ENCODE data around the gene ENPP5. TPM values are rescaled to one million over a fixed set of nuclear protein-coding genes. Genes with fewer than 3 reads are reported as not detected.
A peak's percentile ranks its signal among the peaks of the same experiment; 100 is the strongest.

Gene ENPP5
- total RNA-seq, 2 donors from 2014 or later = 5.6 to 8.8 TPM

DNA sequence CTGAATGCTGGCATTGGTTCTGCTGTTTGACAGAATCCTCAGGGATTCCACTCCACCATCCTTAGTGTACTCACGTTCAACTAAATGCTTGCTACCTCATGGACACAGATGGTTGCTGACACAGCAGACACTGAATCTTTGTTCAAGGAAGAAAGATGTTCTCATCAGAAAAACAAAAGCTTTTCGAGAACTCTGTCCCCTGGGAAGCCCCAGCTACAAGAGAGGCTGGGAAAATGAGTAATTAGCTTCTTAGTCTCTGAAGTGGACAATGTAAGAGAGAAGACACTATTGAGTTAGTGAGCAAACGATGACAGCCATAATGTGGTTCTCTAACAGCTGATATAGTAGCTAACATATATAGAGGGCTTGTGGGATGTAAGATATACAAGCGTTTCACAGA lies 30.9 kb upstream of the ENPP5 start:
- DNase-seq = no peak
- WGBS, 2 donors = 87 to 89% methylated on average over 4 of the region's 4 CpGs
- ATAC-seq = no peak

DNA sequence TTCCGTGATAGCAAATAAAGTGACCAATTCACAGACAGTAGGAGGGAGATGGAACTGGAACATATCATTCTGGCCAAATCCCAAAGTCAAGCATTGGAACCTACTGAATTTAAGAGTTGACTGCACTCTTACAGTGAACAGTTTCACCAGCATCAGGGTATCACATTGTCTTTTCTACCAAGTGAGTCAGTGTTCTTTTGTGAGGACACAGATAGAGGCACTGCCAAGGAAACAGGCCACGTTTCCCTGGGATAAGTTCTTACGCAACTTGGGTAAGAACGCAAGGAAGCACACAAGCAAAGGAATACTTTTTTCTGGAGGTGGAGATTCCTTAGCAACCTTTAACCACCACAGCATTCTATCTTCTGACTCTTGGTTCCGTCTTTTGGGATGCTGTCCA lies 28.6 kb upstream of the ENPP5 start:
- TF ChIP-seq CTCF (IDR thresholded peaks at IDR 0.05) (no peak), POLR2A (IDR thresholded peaks at IDR 0.05) (no peak)
- DNase-seq = peak in 2 of 4 donors; percentile 29 to 36
- ATAC-seq = peak; percentile 68
- H3K36me3 ChIP-seq (replicated peaks in 1 of 2; ENCODE audit: insufficient read depth in 1 of 2, low read depth in 2 of 2) = no peaks in the 10 kb centered on the region
- no peak overlapping the region for H3K27ac ChIP-seq
- intact Hi-C loops (cut with DNase I) = no loop called here
- H3K4me1 ChIP-seq = peaks cover 9% of the 10 kb centered on the region
- H3K4me3 ChIP-seq = no peak overlapping the region
- H3K27me3 ChIP-seq = no peaks in the 10 kb centered on the region
- no peaks in the 10 kb centered on the region for H3K9me3 ChIP-seq
- 60 to 66% methylated on average over 5 of the region's 5 CpGs for WGBS, 2 donors

More for the DNA sequence above, 30.9 kb upstream of the ENPP5 start:
- intact Hi-C loops (cut with DNase I) = no loop called here
- Histone ChIP-seq H3K27me3 (no peaks in the 10 kb centered on the region), H3K4me1 (peaks cover 9% of the 10 kb centered on the region), H3K9me3 (no peaks in the 10 kb centered on the region), H3K4me3 (no peak overlapping the region), H3K27ac (no peak overlapping the region), H3K36me3 (replicated peaks in 1 of 2; ENCODE audit: insufficient read depth in 1 of 2, low read depth in 2 of 2) (no peaks in the 10 kb centered on the region)
- TF ChIP-seq CTCF (IDR thresholded peaks at IDR 0.05) = no peak

DNA sequence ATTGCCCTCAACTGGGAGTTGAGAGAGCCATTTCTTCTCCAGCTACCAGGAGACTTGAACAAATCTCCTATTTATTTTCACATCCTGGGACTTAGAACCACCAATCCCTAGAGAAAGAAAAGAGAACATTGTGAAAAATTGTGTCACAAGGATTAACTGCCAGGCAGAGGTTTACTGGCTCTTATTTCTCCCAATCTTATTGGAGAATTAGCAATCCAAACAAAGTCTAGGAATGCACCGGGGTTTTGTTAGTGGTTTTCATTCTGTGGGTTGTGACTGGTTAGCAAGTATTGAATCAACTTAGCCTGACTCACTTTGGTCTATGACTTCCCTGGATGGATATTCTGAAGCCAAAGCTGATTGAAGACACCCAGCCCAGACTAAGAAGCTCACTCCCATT lies 21.2 kb upstream of the ENPP5 start:
- no peak overlapping the region for H3K27ac ChIP-seq
- DNase-seq = no peak
- no peaks in the 10 kb centered on the region for H3K9me3 ChIP-seq
- H3K4me1 ChIP-seq = no peaks in the 10 kb centered on the region
- WGBS, 2 donors = 56 to 67% methylated on average over 1 of the region's 1 CpG
- no peaks in the 10 kb centered on the region for H3K36me3 ChIP-seq (replicated peaks in 1 of 2; ENCODE audit: insufficient read depth in 1 of 2, low read depth in 2 of 2)
- intact Hi-C loops (cut with DNase I) = no loop called here
- H3K27me3 ChIP-seq = no peaks in the 10 kb centered on the region
- H3K4me3 ChIP-seq = no peak overlapping the region
- no peak for ATAC-seq
- TF ChIP-seq CTCF (IDR thresholded peaks at IDR 0.05) (no peak), POLR2A (IDR thresholded peaks at IDR 0.05) (no peak)

- H3K36me3 ChIP-seq (replicated peaks in 1 of 2; ENCODE audit: insufficient read depth in 1 of 2, low read depth in 2 of 2) = no peaks in the 10 kb centered on the region
Observed at GRCh38 chr6:46190889-46191288, 20.1 kb upstream of the ENPP5 start.

More at GRCh38 chr6:46190889-46191288, 20.1 kb upstream of the ENPP5 start:
- Histone ChIP-seq H3K4me3 (no peak overlapping the region), H3K4me1 (no peaks in the 10 kb centered on the region), H3K27ac (no peak overlapping the region), H3K9me3 (no peaks in the 10 kb centered on the region), H3K27me3 (no peaks in the 10 kb centered on the region)
- TF ChIP-seq CTCF (IDR thresholded peaks at IDR 0.05) = no peak
- no peak for TF ChIP-seq POLR2A (IDR thresholded peaks at IDR 0.05)
- intact Hi-C loops (cut with DNase I) = no loop called here
- DNase-seq (no peak), ATAC-seq (no peak)
- 82 to 88% methylated on average over 4 of the region's 4 CpGs for WGBS, 2 donors

Data from body of pancreas (tissue), 4 donors.